Left lung (tissue), 10 donors: Measurements from ENCODE around the gene PDE10A. TPM values are rescaled to one million over a fixed set of nuclear protein-coding genes. Genes with fewer than 3 reads are reported as not detected.
A peak's percentile ranks its signal among the peaks of the same experiment; 100 is the strongest.

Experiments used
- ATAC-seq: fragments of 200-7000 bp; cut with Tn5 transposase; one replicate; pipeline ENCODE4 v1.9.1; 2020; ENCODE audit warnings: moderate library complexity
- DNase-seq, 4 donors: peaks; one replicate each; pipeline ENCODE4 v3.0.0-alpha.2; 2013 to 2020
- H3K27ac ChIP-seq, 2 donors: fragments of 200-600 bp; sonication (generic) in 1 of 2; one replicate each; pipeline versions ENCODE4 v1.5.0 to v1.8.0; 2020 to 2021
- H3K27me3 ChIP-seq, 2 donors: fragments of 200-600 bp; sonication (generic) in 1 of 2; one replicate each; pipeline versions ENCODE4 v1.5.0 to v1.8.0; 2020 to 2021
- H3K36me3 ChIP-seq, 2 donors: fragments of 200-600 bp; sonication (generic) in 1 of 2; one replicate each; pipeline versions ENCODE4 v1.5.0 to v1.8.0; 2020 to 2021
- H3K4me1 ChIP-seq, 2 donors: fragments of 200-600 bp; one replicate each; pipeline ENCODE4 v1.8.0; 2021
- H3K4me3 ChIP-seq, 2 donors: fragments of 200-600 bp; sonication (generic) in 1 of 2; one replicate each; pipeline versions ENCODE4 v1.5.0 to v1.8.0; 2020 to 2021; ENCODE audit warnings: mild to moderate bottlenecking in 1 of 2
- H3K9me3 ChIP-seq, 2 donors: fragments of 200-600 bp; sonication (generic) in 1 of 2; one replicate each; pipeline versions ENCODE4 v1.5.0 to v1.8.0; 2020 to 2021
- intact Hi-C, 2 donors: fragments of 100-400 bp; cut with DNase I; formaldehyde crosslinking; loops; one replicate each; pipeline versions ENCODE4 v1.11.2 to v1.14.2; 2022
- polyA plus RNA-seq, 6 donors: library from polyadenylated mRNA; unstranded; fragments of 120-200 nt; gene quantifications; one replicate each; pipeline ENCODE4 v1.2.1, GENCODE V29; 2013; ENCODE audit not compliant: insufficient read length in 6 of 6
- total RNA-seq, 2 donors: library from RNA; stranded (reverse); fragmentation: NEBNext Ultra II Directional; extraction: Animal tissue kit (Norgen Biotek cat#: 25700); gene quantifications; one replicate each; pipeline ENCODE4 v1.2.1, GENCODE V29; 2021
- TF ChIP-seq, protein P1 (sequence below), 2 donors: fragments of 200-600 bp; sonication (generic) in 1 of 2; IDR thresholded peaks; one replicate each; pipeline versions ENCODE4 v1.5.0 to v1.8.0; 2021; ENCODE audit warnings: antibody characterized with exemption in 2 of 2
- donor health status: DM: no; HTN: yes; CAD: no.
- donor health status: DM: no; HTN: no; CAD: no.

The PDE10A gene
- total and polyA plus RNA-seq, 8 donors, result 1.3 to 10.0 (median 8.2) TPM

GRCh38 chr6:165704045-165704748 lies 41.2 kb upstream of the PDE10A start:
- H3K4me3 ChIP-seq, result no peak overlapping the region
- no peaks in the 10 kb centered on the region for H3K36me3 ChIP-seq
- DNase-seq, result peak in 1 of 4 donors; percentile 22
- TF ChIP-seq, protein P1, sequence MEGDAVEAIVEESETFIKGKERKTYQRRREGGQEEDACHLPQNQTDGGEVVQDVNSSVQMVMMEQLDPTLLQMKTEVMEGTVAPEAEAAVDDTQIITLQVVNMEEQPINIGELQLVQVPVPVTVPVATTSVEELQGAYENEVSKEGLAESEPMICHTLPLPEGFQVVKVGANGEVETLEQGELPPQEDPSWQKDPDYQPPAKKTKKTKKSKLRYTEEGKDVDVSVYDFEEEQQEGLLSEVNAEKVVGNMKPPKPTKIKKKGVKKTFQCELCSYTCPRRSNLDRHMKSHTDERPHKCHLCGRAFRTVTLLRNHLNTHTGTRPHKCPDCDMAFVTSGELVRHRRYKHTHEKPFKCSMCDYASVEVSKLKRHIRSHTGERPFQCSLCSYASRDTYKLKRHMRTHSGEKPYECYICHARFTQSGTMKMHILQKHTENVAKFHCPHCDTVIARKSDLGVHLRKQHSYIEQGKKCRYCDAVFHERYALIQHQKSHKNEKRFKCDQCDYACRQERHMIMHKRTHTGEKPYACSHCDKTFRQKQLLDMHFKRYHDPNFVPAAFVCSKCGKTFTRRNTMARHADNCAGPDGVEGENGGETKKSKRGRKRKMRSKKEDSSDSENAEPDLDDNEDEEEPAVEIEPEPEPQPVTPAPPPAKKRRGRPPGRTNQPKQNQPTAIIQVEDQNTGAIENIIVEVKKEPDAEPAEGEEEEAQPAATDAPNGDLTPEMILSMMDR (IDR thresholded peaks at IDR 0.05), result no peak
- peaks cover 0 to 4% of the 10 kb centered on the region in 2 donors for H3K9me3 ChIP-seq
- H3K4me1 ChIP-seq, result no peaks in the 10 kb centered on the region
- H3K27me3 ChIP-seq, result no peaks in the 10 kb centered on the region
- no peak overlapping the region for H3K27ac ChIP-seq
- no peak for ATAC-seq
- intact Hi-C loops, result no loop called here

DNA sequence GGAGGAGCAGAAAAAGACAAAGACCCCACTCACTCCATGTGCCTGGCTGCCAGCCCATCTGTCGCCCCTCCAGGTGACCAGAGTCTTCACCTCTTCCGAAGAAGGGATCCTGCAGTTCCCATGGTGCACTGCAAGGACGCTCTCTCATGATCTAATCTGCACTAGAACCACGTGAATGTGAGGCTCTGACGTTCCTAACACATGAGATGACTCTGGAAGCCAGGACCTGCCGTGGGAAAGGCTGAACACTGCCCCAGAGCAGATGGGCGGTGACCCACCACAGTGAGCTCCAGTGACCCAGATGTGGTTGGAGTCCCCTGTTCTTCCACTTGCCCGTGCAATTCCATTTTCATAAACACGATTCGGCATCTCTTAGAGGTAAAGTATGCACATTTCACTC lies 39.6 kb upstream of the PDE10A start:
- H3K36me3 ChIP-seq, result no peaks in the 10 kb centered on the region
- no peak for ATAC-seq
- no peak for DNase-seq
- no peak overlapping the region for H3K27ac ChIP-seq
- TF ChIP-seq, protein P1 (IDR thresholded peaks at IDR 0.05), result no peak
- H3K4me1 ChIP-seq, result no peaks in the 10 kb centered on the region
- peaks cover 0 to 15% of the 10 kb centered on the region in 2 donors for H3K9me3 ChIP-seq
- no peaks in the 10 kb centered on the region for H3K27me3 ChIP-seq
- H3K4me3 ChIP-seq, result no peak overlapping the region
- intact Hi-C loops, result no loop called here

- intact Hi-C loops, result no loop called here
- TF ChIP-seq, protein P1 (IDR thresholded peaks at IDR 0.05), result no peak
- Histone ChIP-seq H3K27ac (no peak overlapping the region), H3K36me3 (no peaks in the 10 kb centered on the region), H3K27me3 (no peaks in the 10 kb centered on the region), H3K4me3 (no peak overlapping the region), H3K9me3 (peaks cover 0 to 15% of the 10 kb centered on the region in 2 donors), H3K4me1 (no peaks in the 10 kb centered on the region)
- no peak for ATAC-seq
- no peak for DNase-seq
Measured at GRCh38 chr6:165701564-165702354, 38.7 kb upstream of the PDE10A start.

DNA sequence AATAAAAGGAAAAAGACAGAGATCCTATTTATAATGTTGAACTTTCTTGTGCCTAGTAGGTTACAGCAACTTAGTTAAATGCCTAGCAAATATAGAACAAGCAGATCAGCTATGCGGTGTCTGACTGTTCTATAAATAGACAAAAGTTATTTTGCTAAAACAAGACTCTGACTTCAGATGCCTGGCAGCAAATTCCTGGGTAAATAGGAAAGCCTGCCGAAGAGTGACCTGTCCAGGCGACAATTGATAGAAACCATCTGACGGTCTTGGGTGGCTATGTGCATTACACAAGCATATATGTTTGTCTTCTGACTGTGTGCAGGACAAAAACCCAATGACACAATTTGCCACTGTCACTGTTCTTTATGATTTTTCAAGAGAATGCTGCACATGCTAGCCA lies 38.0 kb upstream of the PDE10A start:
- no peak for ATAC-seq
- Histone ChIP-seq H3K27me3 (no peaks in the 10 kb centered on the region), H3K4me3 (no peak overlapping the region), H3K36me3 (no peaks in the 10 kb centered on the region), H3K4me1 (no peaks in the 10 kb centered on the region), H3K27ac (no peak overlapping the region), H3K9me3 (peaks cover 0 to 15% of the 10 kb centered on the region in 2 donors)
- peak in 2 of 4 donors; percentile 66 to 73 for DNase-seq
- intact Hi-C loops, result no loop called here
- TF ChIP-seq, protein P1 (IDR thresholded peaks at IDR 0.05), result no peak

DNA sequence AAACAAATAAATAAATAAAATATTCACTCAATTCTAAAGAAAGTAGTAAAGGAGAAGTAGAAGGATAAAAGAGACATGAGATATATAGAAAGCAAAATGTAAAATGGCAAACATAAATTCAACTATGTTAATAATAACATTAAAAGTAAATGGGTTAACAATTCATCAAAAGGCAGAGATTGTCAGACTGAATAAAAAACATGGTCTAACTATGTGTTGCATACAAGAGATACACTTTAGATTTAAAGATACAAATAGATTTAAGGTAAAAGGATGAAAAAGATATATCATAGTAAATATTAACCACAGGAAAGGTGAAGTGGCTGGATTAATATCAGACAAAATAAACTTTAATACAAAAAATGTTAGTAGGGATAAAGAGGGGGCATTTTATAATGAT lies 35.8 kb upstream of the PDE10A start:
- no peaks in the 10 kb centered on the region for H3K4me1 ChIP-seq
- intact Hi-C loops, result no loop called here
- no peak overlapping the region for H3K4me3 ChIP-seq
- peaks cover 0 to 15% of the 10 kb centered on the region in 2 donors for H3K9me3 ChIP-seq
- H3K27me3 ChIP-seq, result peaks cover 0 to 6% of the 10 kb centered on the region in 2 donors
- no peak for DNase-seq
- TF ChIP-seq, protein P1 (IDR thresholded peaks at IDR 0.05), result no peak
- ATAC-seq, result no peak
- H3K36me3 ChIP-seq, result no peaks in the 10 kb centered on the region
- no peak overlapping the region for H3K27ac ChIP-seq
